Stimulated activated CD4-positive, alpha-beta T cell treated with anti-CD3 and anti-CD28 coated beads, TNF-alpha, amount 100 ng/mL, for 48 hours (primary cell): ENCODE results near the gene LRRC45.

ENCODE experiments used
- DNase-seq, 3 donors: peaks; one replicate each; pipeline ENCODE4 v3.0.0-alpha.2; 2020; ENCODE audit warnings: low read depth in 3 of 3

The LRRC45 gene

GRCh38 chr17:82007228-82007494 lies 15.9 kb upstream of the LRRC45 start:
- no peak for DNase-seq

DNA sequence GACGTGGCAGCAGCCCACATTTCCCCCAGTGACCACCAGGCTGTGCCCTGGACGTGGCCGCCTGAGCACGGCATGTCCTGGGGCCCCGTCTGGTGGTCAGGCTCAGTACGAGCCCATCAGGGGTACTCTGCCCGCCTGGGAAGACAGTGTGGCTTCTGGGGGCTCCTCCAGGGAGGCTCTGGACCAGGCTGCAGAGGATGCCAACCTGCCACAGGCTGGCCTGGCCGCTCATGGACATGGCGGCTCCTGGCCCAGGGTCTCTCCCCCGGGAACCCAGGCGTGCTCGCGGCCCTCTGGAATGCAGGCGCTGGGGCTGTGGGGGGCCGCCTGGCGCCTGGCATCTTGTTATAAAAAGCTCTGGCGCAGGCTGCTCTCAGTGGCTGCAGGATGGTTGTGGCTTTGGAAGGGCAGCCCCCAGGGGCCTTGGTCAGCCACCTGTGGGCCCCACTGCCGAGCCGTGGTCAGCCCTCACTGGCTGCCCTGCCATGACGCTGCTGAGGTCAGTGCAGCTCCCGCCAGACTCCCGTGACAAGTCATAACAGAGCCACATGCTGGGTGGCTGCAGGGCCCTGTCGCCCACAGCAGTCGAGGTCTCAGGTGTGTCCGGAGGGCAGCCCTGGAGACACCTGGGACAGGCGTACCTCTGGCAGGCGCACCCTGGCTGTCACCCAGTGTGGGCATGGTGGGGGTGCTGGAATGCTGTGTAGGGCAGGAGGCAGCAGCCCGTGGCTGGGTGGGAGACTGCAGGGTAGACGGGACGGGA lies 15.4 kb upstream of the LRRC45 start:
- no peak for DNase-seq

GRCh38 chr17:82008258-82008940 lies 14.7 kb upstream of the LRRC45 start:
- DNase-seq: no peak

DNA sequence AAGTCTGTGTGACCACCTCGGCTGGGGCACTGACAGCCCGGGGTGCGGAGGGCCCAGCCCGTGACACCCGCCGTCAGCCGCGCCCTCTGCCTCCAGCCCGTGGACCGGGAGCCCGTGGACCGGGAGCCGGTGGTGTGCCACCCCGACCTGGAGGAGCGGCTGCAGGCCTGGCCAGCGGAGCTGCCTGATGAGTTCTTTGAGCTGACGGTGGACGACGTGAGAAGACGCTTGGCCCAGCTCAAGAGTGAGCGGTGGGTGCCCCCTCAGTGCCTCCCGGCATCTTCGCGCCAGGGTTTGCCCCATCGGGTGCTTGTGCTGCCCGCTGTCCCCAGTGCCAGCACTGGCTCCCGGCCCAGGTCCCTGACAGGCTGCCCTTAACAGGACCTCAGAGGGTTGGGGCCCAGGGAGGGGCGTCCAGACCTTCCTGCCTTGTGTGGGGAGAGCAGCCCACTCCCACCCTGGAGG lies 14.1 kb upstream of the LRRC45 start:
- DNase-seq: no peak

- DNase-seq: no peak
These were observed 13.7 kb upstream of the LRRC45 start for GRCh38 chr17:82009413-82009812.

GRCh38 chr17:82010575-82011525 lies 12.3 kb upstream of the LRRC45 start:
- no peak for DNase-seq

GRCh38 chr17:82011617-82012187 lies 11.4 kb upstream of the LRRC45 start:
- DNase-seq: no peak

- no peak for DNase-seq
These were observed 10.9 kb upstream of the LRRC45 start for GRCh38 chr17:82012261-82012639.

DNA sequence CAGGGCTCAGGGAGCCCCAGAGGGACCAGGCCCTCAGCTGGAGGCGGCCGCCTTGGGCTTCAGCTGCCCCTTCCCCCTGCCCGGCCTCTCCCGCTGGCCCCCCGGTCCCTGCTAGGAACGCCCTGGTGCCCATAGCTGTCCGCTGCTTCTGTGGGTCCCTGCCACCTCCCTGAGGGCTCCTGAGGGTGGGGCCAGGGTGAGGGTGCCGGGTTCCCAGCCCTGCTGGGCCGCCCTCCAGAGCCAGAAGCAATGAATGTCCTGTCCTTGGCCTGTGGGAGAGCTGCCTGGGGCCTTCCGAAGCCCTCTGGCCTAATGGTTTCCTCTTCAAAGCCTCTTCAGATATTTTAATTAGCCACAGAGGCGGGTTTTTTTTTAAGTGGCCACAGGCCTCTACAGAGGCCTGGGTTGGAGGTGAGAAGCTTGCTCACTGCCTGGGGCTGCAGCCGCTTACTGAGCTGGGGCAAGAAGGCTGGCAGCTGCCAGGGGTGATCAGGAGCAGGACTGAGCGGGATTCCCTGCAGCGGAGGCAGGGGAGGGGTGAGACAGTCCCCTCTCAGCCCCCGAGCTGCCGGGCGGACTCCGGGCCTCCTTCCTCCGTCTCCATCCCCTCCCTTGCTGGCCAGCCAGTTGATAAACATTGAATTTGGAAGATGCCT lies 10.3 kb upstream of the LRRC45 start:
- DNase-seq: no peak

GRCh38 chr17:82013341-82013740 lies 9.8 kb upstream of the LRRC45 start:
- no peak for DNase-seq

DNA sequence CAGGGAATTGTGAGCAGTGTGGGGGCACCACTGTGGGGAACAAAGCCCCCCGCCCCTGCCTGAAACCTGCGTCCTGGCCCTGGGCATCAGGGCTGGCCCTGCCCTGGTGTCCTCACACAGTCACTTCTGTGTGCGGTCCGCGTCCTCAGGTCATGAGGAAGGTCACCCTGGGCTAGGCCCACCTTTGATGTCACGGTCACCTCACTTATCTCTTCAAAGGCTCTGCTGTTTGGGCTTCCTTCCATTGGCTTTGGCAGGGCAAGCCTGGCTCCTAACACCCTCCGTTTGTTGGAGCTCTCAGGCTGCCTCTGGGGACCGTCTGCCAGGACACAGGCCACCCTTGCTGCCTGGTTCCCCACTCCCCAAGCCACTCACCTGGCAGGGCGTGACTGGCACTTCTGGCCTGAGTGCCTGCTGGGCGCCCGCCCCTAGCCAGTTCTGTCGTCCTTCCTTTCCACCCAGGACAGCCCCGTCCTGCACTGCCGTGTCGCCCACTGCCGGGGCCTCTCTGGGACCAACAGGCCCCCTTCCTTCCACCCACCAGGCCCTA lies 9.3 kb upstream of the LRRC45 start:
- DNase-seq: no peak

DNA sequence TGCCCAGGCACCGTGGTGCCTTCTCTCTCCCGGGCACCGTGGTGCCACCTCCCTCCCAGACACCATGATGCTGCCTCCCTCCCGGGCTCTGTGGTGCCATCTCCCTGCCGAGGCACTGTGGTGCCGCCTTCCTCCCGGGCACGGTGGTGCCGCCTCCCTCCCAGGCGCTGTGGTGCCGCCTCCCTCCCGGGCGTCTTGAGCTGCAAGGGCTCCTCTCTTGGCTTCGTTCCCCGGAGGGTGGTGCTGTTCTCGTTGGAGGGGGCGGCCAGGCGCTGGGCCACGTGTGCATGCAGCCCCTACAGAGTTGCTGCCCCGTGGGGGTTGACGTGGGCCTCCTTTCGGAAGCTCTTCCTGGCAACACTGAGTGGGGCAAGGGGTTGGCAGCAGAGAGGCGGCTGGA lies 8.7 kb upstream of the LRRC45 start:
- no peak for DNase-seq

DNA sequence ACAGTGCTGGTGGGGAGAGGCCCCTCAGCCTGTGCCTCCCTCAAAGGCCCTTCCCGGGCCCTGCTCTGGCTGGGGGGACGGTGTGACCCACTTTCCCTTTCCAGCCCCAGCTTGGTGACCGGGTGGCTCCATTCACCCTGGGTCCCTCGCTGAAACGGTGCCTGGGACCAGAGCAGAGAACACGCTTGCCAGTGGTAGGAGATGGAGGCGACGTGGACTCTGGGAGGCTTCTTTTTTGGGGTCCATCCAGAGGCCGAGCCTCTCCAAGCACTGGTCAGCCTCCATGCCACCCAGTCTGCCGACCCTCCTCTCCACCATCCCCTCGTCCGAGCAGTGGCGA lies 8.2 kb upstream of the LRRC45 start:
- no peak for DNase-seq

DNA sequence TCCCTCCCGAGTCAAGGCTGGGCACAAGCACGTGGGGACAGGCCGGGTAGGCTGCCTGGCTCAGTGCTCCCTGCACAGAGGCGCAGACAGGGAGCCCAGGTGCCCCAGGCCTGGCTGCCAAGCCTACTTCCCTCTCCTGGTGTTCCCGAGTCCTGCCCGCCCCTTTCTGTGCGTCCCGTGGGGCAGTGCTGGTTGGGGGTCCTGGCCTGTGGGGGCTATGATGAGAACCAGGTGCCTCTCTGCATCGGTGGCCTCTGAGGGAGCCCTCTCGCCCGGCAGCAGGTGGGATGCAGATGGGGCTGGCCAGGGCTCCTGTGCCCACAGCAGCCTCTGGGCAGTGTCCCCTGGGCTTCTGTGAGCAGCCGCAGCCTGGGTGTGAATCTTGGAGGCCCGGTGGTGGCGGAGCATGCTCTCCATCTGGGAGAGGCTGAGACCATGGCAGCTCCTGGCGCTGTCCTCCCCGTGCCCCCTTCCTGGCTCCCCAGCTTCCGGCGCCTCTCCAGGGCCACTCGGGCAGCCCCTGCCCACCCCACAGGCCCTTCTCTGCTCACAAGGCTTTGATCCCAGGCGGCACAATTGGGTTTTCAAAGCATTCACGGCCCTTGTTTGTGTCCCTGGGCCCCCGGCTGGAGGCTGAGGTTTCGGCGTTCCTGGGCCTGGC lies 7.7 kb upstream of the LRRC45 start:
- DNase-seq: no peak

DNA sequence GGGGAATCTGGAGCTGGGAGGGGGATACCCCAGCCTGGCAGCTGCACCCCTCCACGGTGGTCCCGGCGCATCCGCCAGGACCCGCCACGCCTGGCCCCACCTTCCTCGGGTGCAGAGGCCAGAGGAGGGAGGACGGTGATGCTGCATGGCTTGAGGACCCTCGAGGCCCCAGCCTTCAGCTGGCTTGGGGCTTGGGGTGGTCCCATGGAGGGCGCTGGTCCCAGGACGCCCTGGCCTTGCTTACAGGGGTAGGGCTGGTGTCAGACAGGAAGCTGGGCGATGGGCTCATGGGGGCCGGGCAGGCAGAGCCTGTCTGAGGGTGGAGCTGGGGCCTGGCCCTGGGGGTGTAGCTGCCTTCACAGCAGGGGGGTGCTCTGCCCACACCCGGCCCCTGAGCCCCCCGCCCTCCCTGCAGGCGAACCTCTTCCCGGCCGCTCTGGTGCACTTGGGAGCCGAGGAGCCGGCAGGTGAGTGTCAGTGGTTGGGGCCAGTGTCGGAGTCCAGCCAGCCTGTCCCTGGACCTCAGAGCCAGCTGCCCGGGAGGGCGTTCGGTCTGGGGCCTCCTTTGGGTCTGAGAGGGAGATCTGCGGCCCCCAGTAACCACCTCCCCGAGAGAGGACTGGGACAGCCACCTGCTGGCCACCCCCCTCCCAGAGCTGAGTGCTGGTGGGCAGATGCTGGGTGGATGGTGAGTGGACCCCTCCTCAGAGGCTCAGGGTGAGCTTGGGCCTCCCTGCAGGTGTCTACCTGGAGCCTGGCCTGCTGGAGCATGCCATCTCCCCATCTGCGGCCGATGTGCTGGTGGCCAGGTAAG lies 6.8 kb upstream of the LRRC45 start:
- no peak for DNase-seq

GRCh38 chr17:82016875-82017459 lies 6.1 kb upstream of the LRRC45 start:
- DNase-seq: no peak

GRCh38 chr17:82017612-82018151 lies 5.4 kb upstream of the LRRC45 start:
- no peak for DNase-seq

GRCh38 chr17:82018152-82018988 lies 4.7 kb upstream of the LRRC45 start:
- no peak for DNase-seq
